H1 (cell line): ENCODE measurements around the gene SLC9A3.
"Not testable (repeated sequence)": the region's sequence is repeated elsewhere in the genome, so short reads cannot be mapped to it uniquely, and the experiment has no call there.

Source experiments
- CTCF ChIP-seq, 3 experiments: IDR thresholded peaks; 1 replicate in 2 of 3; 2 replicates in 1 of 3; pipeline versions ENCODE4 v1.5.1 to v1.6.1; 2011; ENCODE audit warnings: low read length in 3 of 3, mild to moderate bottlenecking in 3 of 3, inconsistent platforms in 2 of 3, low read depth in 1 of 3, moderate library complexity in 1 of 3; ENCODE audit not compliant: insufficient read depth in 1 of 3; ENCODE audit errors: control extremely low read depth in 1 of 3
- JUND ChIP-seq: IDR thresholded peaks from 2 replicates; pipeline ENCODE4 v1.6.1; 2011; ENCODE audit warnings: mild to moderate bottlenecking, improper control_type of control experiment, low read length
- MAX ChIP-seq: IDR thresholded peaks from 2 replicates; pipeline ENCODE4 v1.6.1; 2012; ENCODE audit warnings: inconsistent platforms
- POLR2A ChIP-seq, 2 experiments: IDR thresholded peaks; 1 replicate in 1 of 2; 2 replicates in 1 of 2; pipeline ENCODE4 v1.6.1; 2011; ENCODE audit warnings: low read depth in 2 of 2, low read length in 2 of 2, mild to moderate bottlenecking in 2 of 2; ENCODE audit errors: control extremely low read depth in 1 of 2
- POLR2AphosphoS5 ChIP-seq: IDR thresholded peaks from 2 replicates; pipeline ENCODE4 v1.6.1; 2011; ENCODE audit warnings: low read depth, low read length
- SP1 ChIP-seq: IDR thresholded peaks from 2 replicates; pipeline ENCODE4 v1.6.1; 2011; ENCODE audit warnings: low read depth, low read length
- TAF1 ChIP-seq: IDR thresholded peaks from 2 replicates; pipeline ENCODE4 v1.6.1; 2011; ENCODE audit warnings: mild to moderate bottlenecking, low read depth, low read length

GRCh38 chr5:507986-508575 is 16.2 kb downstream of the SLC9A3 start:
- not testable (repeated sequence) for TF ChIP-seq POLR2A (IDR thresholded peaks at IDR 0.05; ENCODE audit: control extremely low read depth in 1 of 2, low read depth in 2 of 2, low read length in 2 of 2); MAX; CTCF (IDR thresholded peaks at IDR 0.05; ENCODE audit: control extremely low read depth in 1 of 3, insufficient read depth in 1 of 3, low read depth in 1 of 3, low read length in 3 of 3); TAF1; JUND; SP1; POLR2AphosphoS5
